ENCODE results near the gene C1orf141. TPM values are rescaled to one million over a fixed set of nuclear protein-coding genes. Genes with fewer than 3 reads are reported as not detected.

Gene C1orf141
- total RNA-seq, 2 experiments from 2014 or later, result not detected

- ChIA-PET CTCF (interaction anchor here (0.9 to 1.2 kb wide), 2 partner anchors 19 to 49 kb away, joined by 3 read pairs; no protein-coding TSS in a partner anchor), POLR2A (interaction anchor here (1.2 to 1.4 kb wide), 2 partner anchors 8 to 14 kb away, joined by 3 read pairs; no protein-coding TSS in a partner anchor)
- DNase-seq (peak in 3 of 14 experiments; percentile 18 to 33 (median 26)), ATAC-seq (ENCODE audit: poor library complexity) (peak; percentile 51)
- Mint-ChIP-seq H3K36me3 (ENCODE audit: low read depth) (no peaks in the 10 kb centered on the region), H3K27me3 (peaks cover 6% of the 10 kb centered on the region), H3K4me3 (no peak overlapping the region), H3K27ac (no peak overlapping the region), H3K4me1 (ENCODE audit: low read depth) (peaks cover 15% of the 10 kb centered on the region), H3K9me3 (no peaks in the 10 kb centered on the region)
- no peak overlapping the region for H3K27ac ChIP-seq (ENCODE audit: low read depth in 1 of 2, low read length in 2 of 2)
- no peaks in the 10 kb centered on the region for H3K36me3 ChIP-seq (ENCODE audit: insufficient read depth, low read length)
- no peak overlapping the region for H3K4me3 ChIP-seq (ENCODE audit: low read length)
- TF ChIP-seq CTCF (IDR thresholded peaks at IDR 0.05), result no peak
- peaks cover 6% of the 10 kb centered on the region for H3K4me1 ChIP-seq (ENCODE audit: insufficient read depth, low read length)
- no peaks in the 10 kb centered on the region for H3K9me3 ChIP-seq (ENCODE audit: control insufficient read depth in 1 of 2, insufficient read depth in 1 of 2, low read length in 2 of 2)
- intact Hi-C loops (cut with DNase I, micrococcal nuclease), result no loop called here
- peaks cover 0 to 3% of the 10 kb centered on the region in 2 experiments for H3K27me3 ChIP-seq (ENCODE audit: control insufficient read depth in 1 of 2, insufficient read depth in 2 of 2, low read length in 2 of 2)
Measured at GRCh38 chr1:67162954-67163353, 28.2 kb upstream of the C1orf141 start.

DNA sequence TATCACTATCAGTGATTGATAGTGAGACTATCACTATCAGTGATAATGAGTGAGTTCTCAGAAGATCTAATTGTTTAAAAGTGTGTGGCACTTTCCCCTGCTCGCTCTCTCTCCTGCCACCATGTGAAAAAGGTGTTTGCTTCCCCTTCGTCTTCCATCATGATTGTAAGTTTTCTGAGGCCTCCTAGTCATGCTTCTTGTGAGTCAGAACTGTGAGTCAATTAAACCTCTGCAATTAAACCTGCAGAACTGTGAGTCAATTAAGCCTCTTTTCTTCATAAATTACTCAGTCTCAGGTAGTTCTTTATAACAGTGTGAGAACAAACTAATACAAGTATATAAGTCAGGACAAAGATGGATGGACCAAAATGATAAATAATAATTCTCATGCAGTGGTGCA, 24.5 kb upstream of the C1orf141 start:
- DNase-seq (no peak), ATAC-seq (ENCODE audit: poor library complexity) (no peak)
- ChIA-PET POLR2A (no interaction called here), CTCF (no interaction called here)
- intact Hi-C loops (cut with DNase I, micrococcal nuclease), result no loop called here
- H3K36me3 Mint-ChIP-seq (ENCODE audit: low read depth), result no peaks in the 10 kb centered on the region
- H3K27me3 ChIP-seq (ENCODE audit: control insufficient read depth in 1 of 2, insufficient read depth in 2 of 2, low read length in 2 of 2), result no peaks in the 10 kb centered on the region
- H3K4me1 ChIP-seq (ENCODE audit: insufficient read depth, low read length), result peaks cover 3% of the 10 kb centered on the region
- H3K9me3 ChIP-seq (ENCODE audit: control insufficient read depth in 1 of 2, insufficient read depth in 1 of 2, low read length in 2 of 2), result no peaks in the 10 kb centered on the region
- no peak overlapping the region for H3K4me3 ChIP-seq (ENCODE audit: low read length)
- no peak overlapping the region for H3K27ac Mint-ChIP-seq
- no peak overlapping the region for H3K4me3 Mint-ChIP-seq
- TF ChIP-seq CTCF (IDR thresholded peaks at IDR 0.05), result no peak
- H3K27me3 Mint-ChIP-seq, result peaks cover 6% of the 10 kb centered on the region
- no peak overlapping the region for H3K27ac ChIP-seq (ENCODE audit: low read depth in 1 of 2, low read length in 2 of 2)
- peaks cover 7% of the 10 kb centered on the region for H3K4me1 Mint-ChIP-seq (ENCODE audit: low read depth)
- no peaks in the 10 kb centered on the region for H3K36me3 ChIP-seq (ENCODE audit: insufficient read depth, low read length)
- H3K9me3 Mint-ChIP-seq, result no peaks in the 10 kb centered on the region

- no peaks in the 10 kb centered on the region for H3K27me3 ChIP-seq (ENCODE audit: control insufficient read depth in 1 of 2, insufficient read depth in 2 of 2, low read length in 2 of 2)
- no peaks in the 10 kb centered on the region for H3K9me3 ChIP-seq (ENCODE audit: control insufficient read depth in 1 of 2, insufficient read depth in 1 of 2, low read length in 2 of 2)
- POLR2A ChIA-PET, result no interaction called here
- no peak for DNase-seq
- intact Hi-C loops (cut with DNase I, micrococcal nuclease), result no loop called here
- no peak overlapping the region for H3K4me3 ChIP-seq (ENCODE audit: low read length)
- Mint-ChIP-seq H3K9me3 (no peaks in the 10 kb centered on the region), H3K27ac (no peak overlapping the region), H3K27me3 (no peaks in the 10 kb centered on the region), H3K4me1 (ENCODE audit: low read depth) (peaks cover 7% of the 10 kb centered on the region), H3K4me3 (no peak overlapping the region), H3K36me3 (ENCODE audit: low read depth) (no peaks in the 10 kb centered on the region)
- ATAC-seq (ENCODE audit: poor library complexity), result no peak
- CTCF ChIA-PET, result no interaction called here
- no peak for TF ChIP-seq CTCF (IDR thresholded peaks at IDR 0.05)
- H3K4me1 ChIP-seq (ENCODE audit: insufficient read depth, low read length), result peaks cover 3% of the 10 kb centered on the region
- no peak overlapping the region for H3K27ac ChIP-seq (ENCODE audit: low read depth in 1 of 2, low read length in 2 of 2)
- H3K36me3 ChIP-seq (ENCODE audit: insufficient read depth, low read length), result no peaks in the 10 kb centered on the region
Measured at GRCh38 chr1:67158401-67158800, 23.6 kb upstream of the C1orf141 start.
